ENCODE results near the gene BOD1. TPM values are rescaled to one million over a fixed set of nuclear protein-coding genes. Genes with fewer than 3 reads are reported as not detected.

The BOD1 gene
- total and polyA plus RNA-seq, 5 experiments from 2014 or later, result 12.6 to 39.4 (median 18.7) TPM

- ATAC-seq (no peak), DNase-seq (no peak)
- H3K27me3 Mint-ChIP-seq, result peaks cover 2 to 16% (median 5%) of the 10 kb centered on the region in 5 donors
- POLR2A ChIA-PET, result no interaction called here
- peaks cover 0 to 2% (median 0%) of the 10 kb centered on the region in 4 donors for H3K4me1 Mint-ChIP-seq
- no peaks in the 10 kb centered on the region for H3K36me3 Mint-ChIP-seq
- no peak overlapping the region for H3K27ac Mint-ChIP-seq
- H3K9me3 Mint-ChIP-seq, result no peaks in the 10 kb centered on the region
- H3K4me3 Mint-ChIP-seq, result no peak overlapping the region
Observed at GRCh38 chr5:173634465-173634983, 18.1 kb upstream of the BOD1 start.

GRCh38 chr5:173633304-173633703, 16.9 kb upstream of the BOD1 start:
- Mint-ChIP-seq H3K9me3 (no peaks in the 10 kb centered on the region), H3K36me3 (no peaks in the 10 kb centered on the region), H3K4me1 (peaks cover 0 to 2% (median 0%) of the 10 kb centered on the region in 4 donors), H3K4me3 (no peak overlapping the region), H3K27me3 (peaks cover 2 to 24% (median 5%) of the 10 kb centered on the region in 5 donors), H3K27ac (no peak overlapping the region)
- ATAC-seq (no peak), DNase-seq (no peak)
- POLR2A ChIA-PET, result no interaction called here

GRCh38 chr5:173631478-173631877, 15.0 kb upstream of the BOD1 start:
- peaks cover 3 to 24% (median 7%) of the 10 kb centered on the region in 5 donors for H3K27me3 Mint-ChIP-seq
- no peak overlapping the region for H3K4me3 Mint-ChIP-seq
- peaks cover 0 to 2% (median 0%) of the 10 kb centered on the region in 4 donors for H3K4me1 Mint-ChIP-seq
- H3K9me3 Mint-ChIP-seq, result no peaks in the 10 kb centered on the region
- H3K36me3 Mint-ChIP-seq, result no peaks in the 10 kb centered on the region
- POLR2A ChIA-PET, result no interaction called here
- ATAC-seq (no peak), DNase-seq (no peak)
- no peak overlapping the region for H3K27ac Mint-ChIP-seq

GRCh38 chr5:173630724-173631365, 14.4 kb upstream of the BOD1 start:
- ATAC-seq, result no peak
- Mint-ChIP-seq H3K36me3 (no peaks in the 10 kb centered on the region), H3K9me3 (no peaks in the 10 kb centered on the region), H3K4me3 (no peak overlapping the region), H3K4me1 (peaks cover 0 to 2% (median under 1%) of the 10 kb centered on the region in 4 donors), H3K27ac (peak overlapping the region in 1 of 10 donors; percentile 12), H3K27me3 (peaks cover 3 to 24% (median 7%) of the 10 kb centered on the region in 5 donors)
- DNase-seq, result no peak
- POLR2A ChIA-PET, result no interaction called here

DNA sequence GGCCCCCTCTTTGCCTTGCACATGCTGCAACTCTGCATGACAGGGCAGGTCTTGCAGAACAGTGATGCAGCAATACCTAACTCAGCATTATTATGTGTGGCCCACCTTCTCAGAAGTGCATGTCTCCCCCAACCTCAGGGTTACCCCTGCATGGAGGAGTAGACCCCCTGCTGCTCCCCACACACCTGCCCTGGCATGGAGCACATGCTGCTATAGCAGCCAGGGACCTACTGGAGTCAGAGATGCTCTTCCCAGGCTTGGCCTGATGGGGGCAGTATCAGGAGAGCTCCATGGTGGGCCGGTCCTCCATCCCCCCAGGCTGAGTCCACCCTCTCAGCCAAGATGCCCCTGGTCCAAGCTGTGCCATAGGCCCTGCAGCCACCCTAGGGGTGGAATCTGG, 13.2 kb upstream of the BOD1 start:
- POLR2A ChIA-PET, result no interaction called here
- Mint-ChIP-seq H3K36me3 (no peaks in the 10 kb centered on the region), H3K9me3 (no peaks in the 10 kb centered on the region), H3K4me1 (peaks cover 0 to 5% (median under 1%) of the 10 kb centered on the region in 4 donors), H3K4me3 (no peak overlapping the region), H3K27me3 (peaks cover 3 to 24% (median 7%) of the 10 kb centered on the region in 5 donors), H3K27ac (no peak overlapping the region)
- no peak for ATAC-seq
- no peak for DNase-seq

DNA sequence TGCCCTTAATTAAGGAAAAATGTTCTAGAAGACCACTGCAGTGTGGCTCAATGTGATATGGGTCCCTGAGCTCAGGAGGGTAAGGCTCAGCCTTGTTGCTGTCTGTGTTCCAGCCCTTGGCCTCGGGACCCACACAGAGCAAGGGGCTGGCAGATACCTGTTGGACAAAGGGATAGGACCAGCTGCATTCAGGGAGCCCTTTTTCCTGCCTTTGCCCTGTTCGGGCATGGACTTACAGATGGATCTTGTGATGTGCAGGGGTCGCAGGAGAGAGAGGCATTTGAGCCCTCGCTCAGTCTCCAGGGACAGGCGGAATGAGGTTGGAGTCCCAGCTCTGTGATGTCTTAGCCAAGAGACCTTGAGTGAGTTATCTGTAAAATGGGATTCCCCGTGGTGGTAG, 12.1 kb upstream of the BOD1 start:
- no peak for ATAC-seq
- Mint-ChIP-seq H3K9me3 (no peaks in the 10 kb centered on the region), H3K4me3 (no peak overlapping the region), H3K36me3 (no peaks in the 10 kb centered on the region), H3K27me3 (peaks cover 3 to 24% (median 7%) of the 10 kb centered on the region in 5 donors), H3K27ac (no peak overlapping the region), H3K4me1 (peaks cover 0 to 5% (median under 1%) of the 10 kb centered on the region in 4 donors)
- no peak for DNase-seq
- POLR2A ChIA-PET, result no interaction called here

GRCh38 chr5:173627860-173628392, 11.5 kb upstream of the BOD1 start:
- Mint-ChIP-seq H3K4me3 (no peak overlapping the region), H3K9me3 (no peaks in the 10 kb centered on the region), H3K36me3 (no peaks in the 10 kb centered on the region), H3K4me1 (peaks cover 0 to 5% (median under 1%) of the 10 kb centered on the region in 4 donors), H3K27ac (no peak overlapping the region), H3K27me3 (peaks cover 3 to 23% (median 7%) of the 10 kb centered on the region in 5 donors)
- POLR2A ChIA-PET, result no interaction called here
- ATAC-seq (no peak), DNase-seq (no peak)

- Mint-ChIP-seq H3K9me3 (no peaks in the 10 kb centered on the region), H3K4me1 (peaks cover 0 to 5% (median under 1%) of the 10 kb centered on the region in 4 donors), H3K27ac (no peak overlapping the region), H3K36me3 (no peaks in the 10 kb centered on the region), H3K4me3 (no peak overlapping the region), H3K27me3 (peaks cover 1 to 17% (median 7%) of the 10 kb centered on the region in 5 donors)
- POLR2A ChIA-PET, result no interaction called here
- ATAC-seq, result no peak
- DNase-seq, result no peak
Observed at GRCh38 chr5:173627271-173627670, 10.8 kb upstream of the BOD1 start.

- H3K27ac Mint-ChIP-seq, result no peak overlapping the region
- DNase-seq (no peak), ATAC-seq (no peak)
- peaks cover 0 to 5% (median 0%) of the 10 kb centered on the region in 4 donors for H3K4me1 Mint-ChIP-seq
- H3K9me3 Mint-ChIP-seq, result no peaks in the 10 kb centered on the region
- POLR2A ChIA-PET, result interaction anchor here (0.5 kb wide), 1 partner anchor 11 kb away, joined by 3 read pairs; no protein-coding TSS in a partner anchor
- H3K4me3 Mint-ChIP-seq, result no peak overlapping the region
- H3K36me3 Mint-ChIP-seq, result no peaks in the 10 kb centered on the region
- peaks cover under 1 to 12% (median 4%) of the 10 kb centered on the region in 5 donors for H3K27me3 Mint-ChIP-seq
Observed at GRCh38 chr5:173626505-173626820, 10.0 kb upstream of the BOD1 start.

GRCh38 chr5:173625673-173626504, 9.4 kb upstream of the BOD1 start:
- Mint-ChIP-seq H3K27me3 (peaks cover 0 to 10% (median 3%) of the 10 kb centered on the region in 5 donors), H3K4me1 (peaks cover 0 to 5% (median 0%) of the 10 kb centered on the region in 4 donors), H3K27ac (no peak overlapping the region), H3K36me3 (no peaks in the 10 kb centered on the region), H3K4me3 (no peak overlapping the region), H3K9me3 (no peaks in the 10 kb centered on the region)
- DNase-seq, result no peak
- POLR2A ChIA-PET, result interaction anchor here (0.5 kb wide), 1 partner anchor 10 kb away, joined by 3 read pairs; no protein-coding TSS in a partner anchor
- ATAC-seq, result no peak

- Mint-ChIP-seq H3K9me3 (no peaks in the 10 kb centered on the region), H3K36me3 (no peaks in the 10 kb centered on the region), H3K4me3 (no peak overlapping the region), H3K27ac (no peak overlapping the region), H3K27me3 (peaks cover 0 to 10% (median 3%) of the 10 kb centered on the region in 5 donors), H3K4me1 (peaks cover 0 to 5% (median 0%) of the 10 kb centered on the region in 4 donors)
- DNase-seq (no peak), ATAC-seq (no peak)
- POLR2A ChIA-PET, result no interaction called here
Observed at GRCh38 chr5:173625261-173625660, 8.8 kb upstream of the BOD1 start.

GRCh38 chr5:173624282-173624681, 7.8 kb upstream of the BOD1 start:
- H3K36me3 Mint-ChIP-seq, result no peaks in the 10 kb centered on the region
- no peak overlapping the region for H3K4me3 Mint-ChIP-seq
- no peaks in the 10 kb centered on the region for H3K9me3 Mint-ChIP-seq
- no peak overlapping the region for H3K27ac Mint-ChIP-seq
- peaks cover 0 to 5% (median 0%) of the 10 kb centered on the region in 4 donors for H3K4me1 Mint-ChIP-seq
- DNase-seq (no peak), ATAC-seq (no peak)
- peaks cover 0 to 8% (median 3%) of the 10 kb centered on the region in 5 donors for H3K27me3 Mint-ChIP-seq
- POLR2A ChIA-PET, result no interaction called here

- Mint-ChIP-seq H3K4me1 (peaks cover 0 to 9% (median 1%) of the 10 kb centered on the region in 4 donors), H3K4me3 (no peak overlapping the region), H3K36me3 (no peaks in the 10 kb centered on the region), H3K27ac (no peak overlapping the region), H3K27me3 (peaks cover 0 to 5% (median 2%) of the 10 kb centered on the region in 5 donors), H3K9me3 (no peaks in the 10 kb centered on the region)
- DNase-seq (no peak), ATAC-seq (no peak)
- POLR2A ChIA-PET, result no interaction called here
Observed at GRCh38 chr5:173623789-173624188, 7.3 kb upstream of the BOD1 start.

Data from naive thymus-derived CD8-positive, alpha-beta T cell (primary cell).